NOMO-1 treated with DMSO at 0.1 percent for 48 hours (cell line): Measurements from ENCODE around the gene ADPRHL1.
A peak's percentile ranks its signal among the peaks of the same experiment; 100 is the strongest.

Experiments used
- DNase-seq: peaks from one replicate; lab custom pipeline; 2025; ENCODE audit not compliant: unreplicated experiment; lab: John Stamatoyannopoulos, UW

Gene ADPRHL1

DNA sequence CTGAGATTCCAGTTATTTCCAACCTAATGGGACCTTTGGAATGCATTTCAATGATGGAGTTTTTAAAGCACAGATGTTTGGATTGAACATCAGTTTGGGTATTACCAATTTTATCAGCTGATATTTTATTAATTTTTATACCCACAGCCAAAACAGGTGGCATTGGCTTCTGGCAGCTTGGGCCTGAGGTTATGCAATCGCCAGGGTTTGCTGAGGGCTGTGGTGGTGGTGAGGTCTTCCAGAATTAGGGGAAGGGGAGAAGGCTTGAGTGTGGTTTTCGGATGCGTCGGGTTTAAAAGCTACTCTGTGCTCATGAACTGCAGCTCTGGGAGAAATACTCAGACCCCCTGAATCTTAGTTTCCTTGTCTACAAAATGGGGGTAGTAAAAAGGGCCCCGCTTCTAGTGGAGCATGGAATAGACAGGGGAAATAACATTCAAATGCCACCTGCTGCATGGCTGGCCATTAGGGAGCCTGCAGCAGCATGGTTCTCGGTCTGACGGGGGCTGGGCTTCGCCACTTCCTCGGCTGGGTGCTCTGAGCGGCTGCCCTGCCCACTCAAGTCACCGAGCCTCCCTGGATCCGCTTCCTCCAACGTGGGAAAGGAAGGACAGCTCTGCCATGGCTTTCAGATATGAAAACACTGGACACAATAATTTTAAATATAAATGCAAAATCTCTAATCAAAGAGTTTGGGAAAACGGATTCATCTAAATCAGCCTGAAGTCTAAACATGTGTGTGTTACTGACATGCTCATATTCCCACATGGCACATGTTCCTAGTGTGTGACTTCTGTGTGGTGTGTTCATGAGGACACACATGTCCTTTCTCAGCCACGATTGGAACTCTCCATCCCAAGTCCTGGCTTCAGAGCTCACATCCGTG is 35.2 kb downstream of the ADPRHL1 start:
- DNase-seq = no peak

DNA sequence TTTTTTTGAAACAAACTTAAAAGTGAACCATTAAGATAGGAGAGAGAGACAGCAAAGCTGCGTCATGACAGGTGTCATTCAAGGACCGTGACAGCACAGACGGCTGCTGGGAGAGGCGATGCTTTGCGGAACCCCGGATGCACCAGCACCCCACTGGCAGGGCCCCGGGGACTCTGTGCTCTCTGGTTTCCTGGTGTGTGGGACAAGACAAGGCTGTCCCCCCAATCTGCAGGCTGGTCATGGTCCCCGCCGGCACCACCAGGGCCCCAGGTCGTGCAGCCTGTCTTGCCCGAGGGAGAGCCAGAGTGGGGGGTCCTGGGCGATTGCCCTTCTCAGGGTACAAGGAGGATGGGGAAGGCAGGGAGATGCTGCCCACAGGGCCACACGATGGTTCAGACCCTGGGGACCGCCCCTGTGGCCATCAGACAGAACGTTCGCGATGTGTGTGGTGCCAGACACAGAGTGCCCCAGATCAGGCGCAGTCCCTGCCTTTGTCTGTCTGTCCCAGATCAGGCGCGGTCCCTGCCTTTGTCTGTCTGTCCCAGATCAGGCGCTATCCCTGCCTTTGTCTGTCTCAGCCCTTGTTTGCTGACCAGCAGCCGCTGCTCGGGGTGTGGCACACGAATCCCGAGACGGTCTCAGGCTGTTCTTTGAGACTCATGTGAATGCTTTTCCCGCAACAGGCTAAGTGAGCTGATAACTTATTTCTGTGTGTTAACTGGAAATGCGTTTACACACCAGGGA is 36.1 kb downstream of the ADPRHL1 start:
- no peak for DNase-seq

- DNase-seq = no peak
Observed at GRCh38 chr13:113415825-113416224, 37.5 kb downstream of the ADPRHL1 start.

GRCh38 chr13:113415032-113415431 is 38.3 kb downstream of the ADPRHL1 start:
- DNase-seq = no peak

- no peak for DNase-seq
Observed at GRCh38 chr13:113414335-113414734, 39.0 kb downstream of the ADPRHL1 start.

GRCh38 chr13:113413898-113414282 is 39.4 kb downstream of the ADPRHL1 start:
- no peak for DNase-seq

GRCh38 chr13:113413178-113413897 is 40.0 kb downstream of the ADPRHL1 start:
- no peak for DNase-seq

DNA sequence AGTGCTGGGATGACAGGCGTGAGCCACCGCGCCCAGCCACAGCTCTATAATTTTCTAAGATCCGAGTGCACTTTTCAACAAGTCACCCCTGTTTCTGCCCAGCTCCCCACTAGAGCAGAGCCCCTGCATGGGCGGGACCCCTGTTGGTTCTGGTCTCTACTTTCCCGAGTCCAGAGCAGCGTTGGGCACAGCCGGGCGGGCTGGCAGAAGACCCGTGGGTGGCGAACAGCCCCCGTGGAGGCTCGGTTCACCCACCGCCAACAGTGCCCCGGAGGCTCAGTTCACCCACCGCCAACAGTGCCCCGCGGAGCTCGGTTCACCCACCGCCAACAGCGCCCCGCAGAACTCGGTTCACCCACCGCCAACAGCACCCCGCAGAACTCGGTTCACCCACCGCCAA is 40.8 kb downstream of the ADPRHL1 start:
- DNase-seq = no peak

DNA sequence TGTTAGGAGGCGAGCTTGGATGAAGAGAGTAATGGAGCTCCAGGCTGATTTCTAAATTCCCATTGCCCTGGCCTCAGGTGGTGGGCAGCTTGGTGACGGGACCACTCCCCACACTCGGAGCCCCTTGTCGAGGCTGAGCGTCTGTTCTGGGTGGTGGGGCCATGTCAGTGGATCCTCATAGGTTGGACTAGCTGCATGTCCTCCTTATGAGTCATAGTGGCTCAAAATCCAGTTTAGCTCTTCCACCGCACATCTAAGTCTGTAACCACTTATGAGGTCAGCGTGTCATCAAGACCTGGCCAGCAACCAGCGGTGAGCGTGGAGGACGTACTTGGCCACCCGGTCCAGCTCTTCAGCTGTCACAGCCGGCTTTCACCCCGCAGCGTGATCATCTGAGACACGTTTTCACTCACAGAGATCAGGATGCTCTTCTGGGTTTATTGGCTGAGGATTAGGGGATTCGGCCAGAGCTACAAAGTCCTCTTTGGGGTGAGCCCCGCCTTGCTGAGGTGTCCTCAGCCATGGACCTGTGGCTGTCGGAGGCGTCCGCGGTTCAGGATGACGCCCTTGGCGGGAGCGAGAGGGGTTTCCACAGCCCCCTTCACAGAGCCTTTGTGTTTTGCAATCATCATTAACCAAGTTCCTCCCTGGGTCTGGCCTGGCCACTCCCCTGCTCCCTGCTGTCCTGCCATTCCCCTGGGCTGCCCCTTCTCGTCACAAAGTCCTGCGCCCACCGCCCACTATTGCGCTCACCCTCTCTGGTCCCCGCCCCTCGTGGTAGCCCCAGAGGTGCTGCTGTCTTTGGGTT is 41.9 kb downstream of the ADPRHL1 start:
- peak; percentile 48 for DNase-seq

DNA sequence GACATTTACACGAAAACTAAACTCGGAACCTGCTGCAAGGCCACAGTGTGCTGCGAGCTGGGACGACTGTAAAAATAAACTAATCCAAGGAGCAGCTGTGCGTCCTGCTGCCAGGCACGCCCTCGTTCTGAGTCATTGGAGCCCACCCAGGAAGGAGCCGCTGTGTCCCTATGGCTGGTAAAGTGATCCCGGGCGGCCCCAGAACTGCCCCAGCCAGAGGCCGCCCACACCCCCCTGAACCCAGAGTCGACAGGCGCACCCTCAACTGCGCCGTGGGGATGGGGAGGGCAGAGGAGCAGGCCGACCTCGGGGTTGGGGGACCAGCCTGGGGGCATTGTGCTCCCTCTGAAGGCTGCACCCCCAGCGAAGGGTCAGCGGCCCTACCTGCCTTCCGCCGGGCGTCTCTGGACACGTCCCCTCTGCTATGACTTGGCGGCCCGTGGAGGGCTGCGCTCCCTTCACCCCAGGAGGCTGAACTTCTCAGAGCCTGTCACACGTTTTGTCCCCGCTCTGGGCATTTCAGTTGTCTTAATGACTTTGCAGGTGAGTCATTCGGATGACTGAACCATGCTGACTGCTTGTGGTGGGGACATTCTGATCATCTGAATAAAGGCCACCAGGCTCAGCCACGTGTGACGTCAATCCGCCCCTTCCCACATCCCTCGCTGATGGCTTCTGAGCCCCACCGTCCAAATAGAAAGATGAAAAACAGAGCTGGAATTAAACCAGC is 42.7 kb downstream of the ADPRHL1 start:
- DNase-seq = peak; percentile 56

- no peak for DNase-seq
Observed at GRCh38 chr13:113408562-113408961, 44.7 kb downstream of the ADPRHL1 start.

GRCh38 chr13:113407531-113408393 is 45.5 kb downstream of the ADPRHL1 start:
- DNase-seq = no peak

GRCh38 chr13:113407103-113407530 is 46.2 kb downstream of the ADPRHL1 start:
- DNase-seq = no peak

GRCh38 chr13:113406321-113407102 is 46.8 kb downstream of the ADPRHL1 start:
- no peak for DNase-seq

DNA sequence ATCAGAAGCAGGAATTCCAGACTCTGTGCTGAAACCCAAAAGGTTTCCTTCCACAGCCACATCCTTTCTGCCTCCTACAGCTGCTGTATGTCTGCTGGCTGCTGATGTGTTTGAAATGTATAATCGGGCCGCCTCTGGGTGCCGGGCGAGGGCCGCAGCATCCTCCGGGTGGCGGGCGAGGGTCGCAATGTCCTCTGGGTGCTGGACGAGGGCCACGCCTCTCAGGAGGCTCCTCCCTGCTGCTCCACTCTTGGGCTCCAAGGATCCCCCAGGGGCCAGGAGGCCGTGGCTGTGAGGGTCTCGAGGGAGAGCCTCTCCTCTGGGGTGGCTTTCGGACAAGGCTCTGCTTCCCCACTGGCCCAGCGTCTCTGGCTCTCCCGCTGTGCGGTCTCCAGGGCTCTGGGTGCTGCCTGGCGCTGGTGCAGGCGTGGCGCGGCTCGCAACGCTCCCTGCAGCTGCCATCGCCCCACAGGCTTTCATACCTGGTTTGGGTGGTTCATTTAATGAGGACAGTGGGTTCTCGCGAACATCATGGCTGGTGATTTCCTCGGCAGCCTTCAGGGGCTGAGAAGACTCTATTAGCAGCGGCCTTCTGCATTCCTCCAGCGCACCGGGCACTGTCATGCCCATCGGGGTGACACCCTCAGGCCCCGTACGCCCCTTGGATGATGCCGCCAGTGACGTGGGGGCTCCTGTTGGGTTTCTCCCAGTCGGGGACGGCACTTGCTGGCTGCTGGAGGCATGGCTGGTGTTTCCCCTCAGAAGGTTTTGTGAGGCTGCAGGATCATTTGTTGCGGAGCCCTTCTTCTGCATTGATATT is 47.6 kb downstream of the ADPRHL1 start:
- no peak for DNase-seq

GRCh38 chr13:113404723-113405471 is 48.4 kb downstream of the ADPRHL1 start:
- no peak for DNase-seq

DNA sequence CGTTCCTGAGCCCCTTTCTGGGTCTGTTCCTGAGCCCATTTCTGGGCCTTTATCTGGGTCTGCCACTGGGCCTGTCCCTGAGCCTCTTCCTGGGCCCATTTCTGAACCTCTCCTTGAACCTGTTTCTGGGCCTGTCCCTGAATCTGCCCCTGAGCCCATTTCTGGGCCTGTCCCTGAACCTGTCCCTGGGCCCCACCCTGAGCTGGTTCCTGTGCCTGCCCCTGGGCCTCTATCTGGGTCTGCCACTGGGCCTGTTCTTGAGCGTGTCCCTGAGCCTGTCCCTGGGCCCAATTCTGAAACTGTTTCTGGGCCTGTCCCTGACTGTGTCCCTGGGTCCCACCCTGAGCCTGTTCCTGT is 48.9 kb downstream of the ADPRHL1 start:
- no peak for DNase-seq
